Measurements from ENCODE around the gene GTPBP10. TPM values are rescaled to one million over a fixed set of nuclear protein-coding genes. Genes with fewer than 3 reads are reported as not detected.
A peak's percentile ranks its signal among the peaks of the same experiment; 100 is the strongest.

Gene GTPBP10
- total RNA-seq, 1 experiment from 2014 or later: 23.3 TPM

DNA sequence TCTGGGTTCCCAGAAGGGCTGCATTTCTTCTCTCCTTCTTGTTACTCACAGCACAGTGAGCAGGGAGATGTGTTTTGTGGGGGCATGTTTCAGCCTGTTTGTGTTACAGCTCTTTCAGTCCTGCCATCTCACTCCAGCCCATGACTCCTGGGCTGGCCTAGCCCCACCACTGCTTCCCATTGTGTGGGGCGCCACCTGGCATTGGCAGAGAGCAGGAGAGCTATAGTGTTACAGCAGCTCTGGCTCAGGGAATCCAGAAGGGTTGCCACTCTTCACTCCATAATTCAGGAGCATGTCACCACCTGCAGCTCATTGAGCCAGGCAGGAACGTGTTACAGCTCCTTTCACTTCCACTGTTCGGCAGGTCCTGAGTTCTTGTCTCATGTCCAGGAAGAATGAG is 86.7 kb downstream of the GTPBP10 start:
- no peak overlapping the region for H2BK15ac ChIP-seq (ENCODE audit: low read depth, low read length)
- H3K4ac ChIP-seq (ENCODE audit: low read depth, low read length): no peak overlapping the region
- no peak overlapping the region for H2BK120ac ChIP-seq (ENCODE audit: low read depth, low read length, poor library complexity, severe bottlenecking)
- Mint-ChIP-seq H3K27me3 (ENCODE audit: low read depth) (0 out of 2 replicates have a peak, but pooled peaks cover 1% of the 10 kb centered on the region), H3K27ac (no peak overlapping the region), H3K36me3 (ENCODE audit: insufficient read depth in 1 of 3, low read depth in 3 of 3) (peaks cover 3 to 17% (median 4%) of the 10 kb centered on the region in 3 experiments; a peak in 5 of 7 replicates), H3K9me3 (peaks cover 22 to 28% of the 10 kb centered on the region in 2 experiments), H3K4me3 (no peak overlapping the region), H3K4me1 (peaks cover 0 to 8% of the 10 kb centered on the region in 2 experiments; a peak in 2 of 4 replicates)
- H2BK20ac ChIP-seq (ENCODE audit: low read depth, low read length, poor library complexity, severe bottlenecking): no peak overlapping the region
- no peak overlapping the region for H3K9ac ChIP-seq (ENCODE audit: extremely low read depth, insufficient read length, low read length)
- H2BK5ac ChIP-seq (ENCODE audit: insufficient read length, low read length): no peak overlapping the region
- no peaks in the 10 kb centered on the region for H3K4me1 ChIP-seq (ENCODE audit: insufficient read depth, low read length)
- H3K9me3 ChIP-seq (ENCODE audit: control insufficient read depth, low read depth, low read length): peaks cover 9% of the 10 kb centered on the region
- no peak overlapping the region for H3T11ph ChIP-seq (ENCODE audit: low read length)
- no peak overlapping the region for H3K56ac ChIP-seq (ENCODE audit: insufficient read length, low read depth, low read length)
- no peak overlapping the region for H3K27ac ChIP-seq (ENCODE audit: insufficient read length, low read depth, low read length)
- no peak overlapping the region for H3K14ac ChIP-seq (ENCODE audit: insufficient read depth, low read length)
- no peaks in the 10 kb centered on the region for H3K79me1 ChIP-seq (ENCODE audit: insufficient read depth, low read depth, low read length, poor library complexity, severe bottlenecking)
- WGBS (ENCODE audit: extremely low coverage, insufficient read length, low lambda C conversion rate): no CpG with 5 or more reads among the region's 3 CpGs
- no peak overlapping the region for H3K23ac ChIP-seq (ENCODE audit: insufficient read length, low read depth, low read length)
- no peaks in the 10 kb centered on the region for H3K23me2 ChIP-seq (ENCODE audit: insufficient read length, low read depth, low read length, poor library complexity, severe bottlenecking)
- H4K20me1 ChIP-seq (ENCODE audit: control insufficient read depth, insufficient read depth, insufficient read length): no peaks in the 10 kb centered on the region
- no peak overlapping the region for H4K5ac ChIP-seq (ENCODE audit: insufficient read length, low read depth, low read length)
- H3K79me2 ChIP-seq (ENCODE audit: insufficient read depth, low read length): no peaks in the 10 kb centered on the region
- H2AFZ ChIP-seq (ENCODE audit: low read length): no peak overlapping the region
- no peak overlapping the region for H2AK5ac ChIP-seq (ENCODE audit: insufficient read length, low read length)
- no peak overlapping the region for H4K91ac ChIP-seq (ENCODE audit: insufficient read length, low read depth, low read length)
- no peaks in the 10 kb centered on the region for H3K27me3 ChIP-seq (ENCODE audit: insufficient read depth, low read length)
- TF ChIP-seq, protein P1, sequence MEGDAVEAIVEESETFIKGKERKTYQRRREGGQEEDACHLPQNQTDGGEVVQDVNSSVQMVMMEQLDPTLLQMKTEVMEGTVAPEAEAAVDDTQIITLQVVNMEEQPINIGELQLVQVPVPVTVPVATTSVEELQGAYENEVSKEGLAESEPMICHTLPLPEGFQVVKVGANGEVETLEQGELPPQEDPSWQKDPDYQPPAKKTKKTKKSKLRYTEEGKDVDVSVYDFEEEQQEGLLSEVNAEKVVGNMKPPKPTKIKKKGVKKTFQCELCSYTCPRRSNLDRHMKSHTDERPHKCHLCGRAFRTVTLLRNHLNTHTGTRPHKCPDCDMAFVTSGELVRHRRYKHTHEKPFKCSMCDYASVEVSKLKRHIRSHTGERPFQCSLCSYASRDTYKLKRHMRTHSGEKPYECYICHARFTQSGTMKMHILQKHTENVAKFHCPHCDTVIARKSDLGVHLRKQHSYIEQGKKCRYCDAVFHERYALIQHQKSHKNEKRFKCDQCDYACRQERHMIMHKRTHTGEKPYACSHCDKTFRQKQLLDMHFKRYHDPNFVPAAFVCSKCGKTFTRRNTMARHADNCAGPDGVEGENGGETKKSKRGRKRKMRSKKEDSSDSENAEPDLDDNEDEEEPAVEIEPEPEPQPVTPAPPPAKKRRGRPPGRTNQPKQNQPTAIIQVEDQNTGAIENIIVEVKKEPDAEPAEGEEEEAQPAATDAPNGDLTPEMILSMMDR (conservative IDR thresholded peaks at IDR 0.05): no peak
- no peak overlapping the region for H3K4me2 ChIP-seq (ENCODE audit: insufficient read depth, insufficient read length, low read length)
- no peak overlapping the region for H2BK12ac ChIP-seq (ENCODE audit: insufficient read length, low read depth, low read length)
- H4K8ac ChIP-seq (replicated peaks; ENCODE audit: insufficient read length, low read depth, low read length): no peak overlapping the region
- DNase-seq: peak; percentile 37
- H3K18ac ChIP-seq (ENCODE audit: insufficient read length, low read depth, low read length): no peak overlapping the region

Other genes starting within 250 kb of the GTPBP10 start
- 3.7 and 4.1 TPM in 2 replicates for gene STEAP1, start 192.2 kb upstream of the GTPBP10 start, total RNA-seq (2021)
- 6.6 and 6.7 TPM in 2 replicates for gene STEAP2, start 135.0 kb upstream of the GTPBP10 start, total RNA-seq (2021)
- gene CFAP69, start 101.5 kb upstream of the GTPBP10 start, total RNA-seq (2021): 2.5 and 2.9 TPM in 2 replicates
- not detected in 2 replicates for gene FAM237B, start 25.4 kb upstream of the GTPBP10 start, total RNA-seq (2021)
- gene CLDN12, start 56.7 kb downstream of the GTPBP10 start, total RNA-seq (2021): 40.1 and 42.9 TPM in 2 replicates
- not detected in 2 replicates for gene PTTG1IP2, start 122.9 kb downstream of the GTPBP10 start, total RNA-seq (2021)
- 23.9 and 24.9 TPM in 2 replicates for gene CDK14, start 249.6 kb downstream of the GTPBP10 start, total RNA-seq (2021)